Mammary epithelial cell (primary cell): ENCODE data around the gene SH3BGRL3.
"Not testable (repeated sequence)": the region's sequence is repeated elsewhere in the genome, so short reads cannot be mapped to it uniquely, and the experiment has no call there.

Experiments
- EZH2 ChIP-seq: IDR thresholded peaks from 2 replicates; pipeline ENCODE4 v1.6.1; 2012; ENCODE audit warnings: low read length, inconsistent platforms, borderline replicate concordance
- TF ChIP-seq, protein P1 (sequence below), 2 donors: IDR thresholded peaks in 1 of 2; conservative IDR thresholded peaks in 1 of 2; 2 replicates each; pipeline ENCODE4 v1.5.1; 2011 to 2012; ENCODE audit warnings: inconsistent platforms in 2 of 2, low read length in 2 of 2, mild to moderate bottlenecking in 2 of 2, control low read depth in 1 of 2, low read depth in 1 of 2; ENCODE audit not compliant: insufficient read depth in 1 of 2; ENCODE audit errors: extremely low read depth in 1 of 2

DNA sequence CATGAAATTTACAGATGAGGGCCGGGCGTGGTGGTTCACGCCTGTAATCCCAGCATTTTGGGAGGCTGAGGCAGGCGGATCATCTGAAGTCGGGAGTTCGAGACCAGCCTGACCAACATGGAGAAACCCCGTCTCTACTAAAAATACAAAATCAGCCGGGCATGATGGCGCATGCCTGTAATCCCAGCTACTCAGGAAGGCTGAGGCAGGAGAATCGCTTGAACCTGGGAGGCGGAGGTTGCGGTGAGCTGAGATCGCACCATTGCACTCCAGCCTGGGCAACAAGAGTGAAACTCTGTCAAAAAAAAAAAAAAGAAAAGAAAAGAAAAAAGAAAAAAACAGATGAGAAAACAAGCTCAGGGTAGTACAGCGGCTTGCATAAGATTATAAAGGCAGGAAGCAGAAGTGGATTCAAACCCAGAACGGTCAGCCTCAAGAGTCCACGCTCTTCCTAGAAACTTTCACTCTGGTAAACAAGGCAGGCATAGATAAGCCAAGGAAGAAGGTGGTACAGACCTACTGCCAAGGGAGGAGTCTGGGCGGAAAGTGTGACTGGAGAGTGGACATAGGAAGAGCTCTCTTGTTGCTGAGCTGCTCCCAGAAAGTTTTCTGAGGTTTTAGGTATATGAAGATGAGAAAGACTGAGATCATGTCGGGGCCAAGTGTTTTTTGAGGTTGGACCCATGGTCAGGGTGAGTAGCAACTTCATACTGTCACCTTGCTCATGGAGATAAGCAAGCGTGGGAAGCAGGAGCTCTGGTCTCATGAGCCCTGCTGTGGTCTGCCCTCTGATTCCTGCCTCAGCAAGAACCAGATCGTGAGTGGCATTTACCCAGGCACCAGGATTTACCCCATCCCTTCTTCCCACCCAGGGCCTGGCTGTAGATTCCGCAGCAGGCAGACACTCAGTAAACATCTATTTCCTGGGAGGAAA, 28.3 kb downstream of the SH3BGRL3 start:
- TF ChIP-seq, protein P1, sequence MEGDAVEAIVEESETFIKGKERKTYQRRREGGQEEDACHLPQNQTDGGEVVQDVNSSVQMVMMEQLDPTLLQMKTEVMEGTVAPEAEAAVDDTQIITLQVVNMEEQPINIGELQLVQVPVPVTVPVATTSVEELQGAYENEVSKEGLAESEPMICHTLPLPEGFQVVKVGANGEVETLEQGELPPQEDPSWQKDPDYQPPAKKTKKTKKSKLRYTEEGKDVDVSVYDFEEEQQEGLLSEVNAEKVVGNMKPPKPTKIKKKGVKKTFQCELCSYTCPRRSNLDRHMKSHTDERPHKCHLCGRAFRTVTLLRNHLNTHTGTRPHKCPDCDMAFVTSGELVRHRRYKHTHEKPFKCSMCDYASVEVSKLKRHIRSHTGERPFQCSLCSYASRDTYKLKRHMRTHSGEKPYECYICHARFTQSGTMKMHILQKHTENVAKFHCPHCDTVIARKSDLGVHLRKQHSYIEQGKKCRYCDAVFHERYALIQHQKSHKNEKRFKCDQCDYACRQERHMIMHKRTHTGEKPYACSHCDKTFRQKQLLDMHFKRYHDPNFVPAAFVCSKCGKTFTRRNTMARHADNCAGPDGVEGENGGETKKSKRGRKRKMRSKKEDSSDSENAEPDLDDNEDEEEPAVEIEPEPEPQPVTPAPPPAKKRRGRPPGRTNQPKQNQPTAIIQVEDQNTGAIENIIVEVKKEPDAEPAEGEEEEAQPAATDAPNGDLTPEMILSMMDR (conservative IDR thresholded peaks at IDR 0.05 in 1 of 2, IDR thresholded peaks at IDR 0.05 in 1 of 2; ENCODE audit: extremely low read depth in 1 of 2, insufficient read depth in 1 of 2, low read depth in 1 of 2, low read length in 2 of 2), result not testable (repeated sequence)
- TF ChIP-seq EZH2, result not testable (repeated sequence)
